Frontal cortex (tissue), 4 donors: Measurements from ENCODE around the gene C14orf119. TPM values are rescaled to one million over a fixed set of nuclear protein-coding genes. Genes with fewer than 3 reads are reported as not detected.

Experiments
- DNase-seq, 2 donors: peaks; one replicate each; pipeline ENCODE4 v3.0.0; 2012; ENCODE audit warnings: low spot score in 2 of 2
- FAIRE-seq: peaks from 2 replicates; lab custom pipeline; 2012; peaks lifted over from hg19 to GRCh38; lab: Jason Lieb, UNC
- total RNA-seq: library from RNA; depleted of rRNA; stranded (reverse); fragments of >200 nt; gene quantifications from one replicate; pipeline ENCODE4 v1.2.3, GENCODE V29; 2014
- donor health status: control.
- donor health status: control.
- donor health status: control.

The C14orf119 gene
- total RNA-seq, 1 donor from 2014 or later, result 22.0 TPM

DNA sequence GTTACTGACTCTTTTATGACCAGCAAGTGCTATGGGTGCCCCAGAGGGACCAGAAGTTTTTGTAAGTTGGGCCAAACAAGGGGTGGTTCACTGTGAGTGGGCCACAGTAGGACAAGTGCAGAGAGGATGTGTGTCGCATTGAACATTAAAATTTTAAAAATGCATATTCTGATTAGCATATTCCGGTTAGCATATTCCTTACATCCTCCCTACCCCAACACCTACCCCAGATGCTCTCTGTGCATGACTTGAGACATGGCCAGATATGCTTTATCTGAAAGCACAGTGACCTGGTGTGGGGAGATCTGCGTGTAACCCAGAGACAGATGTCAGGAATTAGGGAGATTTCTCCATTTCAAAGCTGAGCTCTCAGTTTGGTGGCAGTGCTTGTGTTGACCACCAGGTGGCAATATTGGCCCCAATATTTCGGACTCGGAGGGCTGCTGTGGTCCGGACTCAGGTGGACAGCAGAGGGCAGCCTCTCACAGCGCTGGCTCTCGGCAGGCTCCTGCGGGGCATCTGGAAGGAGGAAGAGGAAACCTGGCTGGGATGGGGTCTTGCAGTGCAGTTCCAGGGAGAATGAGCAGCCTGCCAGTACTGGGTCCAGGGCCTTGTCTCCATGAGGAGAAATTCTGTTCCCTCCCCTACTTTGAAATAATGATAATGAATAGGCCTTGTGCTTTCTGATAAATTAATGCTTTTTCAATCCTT is 25.4 kb downstream of the C14orf119 start:
- DNase-seq, result peak; percentile 87 to 96
- FAIRE-seq, result no peak

DNA sequence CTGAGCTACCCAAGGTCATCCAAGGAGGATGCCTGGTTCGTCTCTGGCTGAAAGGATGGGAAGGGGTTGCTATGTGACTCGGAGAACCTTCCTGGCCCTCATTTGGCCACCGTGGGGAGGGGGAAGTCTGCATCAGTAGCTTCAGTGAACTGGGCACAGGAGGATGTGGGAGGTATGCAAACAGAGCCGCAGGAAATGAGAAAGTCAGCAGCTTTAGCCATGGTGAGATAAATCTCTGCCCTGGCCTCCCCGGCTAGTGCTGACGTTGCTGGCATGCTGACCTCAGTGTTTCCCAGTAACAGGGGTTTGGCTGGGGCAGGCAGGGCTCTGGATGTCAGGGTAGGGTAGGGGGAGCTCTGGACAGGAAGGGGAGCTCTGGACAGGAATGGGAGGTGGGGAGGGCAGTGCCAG is 26.1 kb downstream of the C14orf119 start:
- no peak for DNase-seq
- FAIRE-seq, result no peak

DNA sequence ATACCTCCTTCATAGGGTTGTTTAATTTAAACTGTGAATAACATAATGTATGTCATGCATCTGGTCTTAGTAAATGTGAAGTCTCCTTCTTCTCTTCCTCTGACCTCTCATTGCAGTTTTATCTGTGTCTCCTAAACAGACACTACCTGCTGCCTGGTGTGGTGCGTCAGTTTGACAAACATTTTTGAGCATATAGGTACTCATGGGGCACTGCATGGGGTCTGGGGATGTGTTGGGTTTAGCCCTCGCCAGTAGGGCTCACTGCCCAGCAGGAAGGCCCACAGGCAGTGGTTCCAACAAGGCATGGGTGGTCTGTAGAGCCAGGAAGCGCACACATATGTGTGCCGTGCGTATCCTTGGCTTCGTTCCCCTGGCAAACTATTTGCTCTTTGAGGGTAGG is 26.8 kb downstream of the C14orf119 start:
- DNase-seq, result no peak
- FAIRE-seq, result no peak

DNA sequence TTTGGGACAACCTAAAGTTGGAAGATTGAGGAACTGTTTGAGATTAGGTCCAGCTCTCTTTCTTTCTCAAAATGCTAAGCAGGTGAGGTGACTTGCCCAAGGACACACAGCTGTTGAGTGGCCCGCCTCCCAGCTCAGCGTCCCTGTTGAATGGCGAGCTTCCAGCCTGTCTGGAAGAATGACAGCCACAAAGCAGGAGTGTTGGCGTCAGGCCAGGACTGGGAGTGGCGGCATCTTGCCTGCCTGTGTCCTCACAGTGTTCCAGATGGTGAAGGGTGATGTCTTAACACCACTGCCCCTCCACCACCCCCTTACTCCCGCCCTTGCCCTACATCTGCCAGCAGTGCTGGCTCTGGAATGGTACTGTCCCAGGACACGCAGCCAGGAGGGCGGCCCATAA is 28.1 kb downstream of the C14orf119 start:
- FAIRE-seq, result no peak
- DNase-seq, result no peak

DNA sequence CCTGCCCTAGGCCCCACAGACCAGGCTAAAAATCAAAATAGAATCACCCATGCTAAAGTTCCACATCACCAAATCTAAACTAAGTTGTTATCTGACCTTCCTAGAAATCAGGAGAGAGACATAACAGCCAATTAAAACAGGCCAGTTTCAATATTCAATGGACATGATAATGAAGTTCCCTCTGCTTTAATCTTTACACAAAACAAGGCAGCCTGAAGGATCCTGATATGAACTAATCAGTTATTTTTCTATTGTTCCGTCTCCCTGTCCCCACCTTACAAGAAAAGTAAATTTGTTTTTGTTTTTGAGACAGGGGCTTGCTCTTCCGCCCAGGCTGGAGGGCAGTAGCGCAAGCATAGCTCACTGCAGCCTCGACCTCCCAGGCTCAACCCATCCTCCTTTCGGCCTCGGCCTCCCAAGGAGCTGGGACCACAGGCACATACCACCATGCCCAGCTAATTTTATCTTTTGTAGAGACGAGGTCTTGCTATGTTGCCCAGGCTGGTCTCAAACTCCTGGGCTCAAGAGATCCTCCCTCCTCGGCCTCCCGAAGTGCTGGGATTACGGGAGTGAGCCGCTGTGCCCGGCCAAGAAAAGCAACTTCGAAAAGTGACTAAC is 29.1 kb downstream of the C14orf119 start:
- FAIRE-seq (no peak), DNase-seq (no peak)

DNA sequence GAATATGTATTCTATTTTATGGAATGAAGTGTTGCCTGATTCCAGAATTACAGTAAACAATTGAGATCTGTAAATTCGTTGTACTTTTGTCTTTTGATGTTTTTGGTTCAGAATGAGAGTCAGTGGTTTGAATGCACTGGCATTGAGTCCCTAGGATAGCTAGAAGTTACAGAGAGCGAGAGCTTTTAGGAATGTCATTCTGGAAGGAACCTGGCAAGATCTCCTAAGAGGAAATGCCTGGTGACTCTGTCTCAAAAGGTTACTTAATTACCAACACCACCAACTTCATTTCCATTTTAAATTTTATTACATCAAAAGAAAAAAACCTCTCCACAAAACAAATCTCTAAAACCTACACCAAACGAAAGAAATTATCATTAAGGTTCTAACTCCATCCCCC is 29.7 kb downstream of the C14orf119 start:
- FAIRE-seq (no peak), DNase-seq (no peak)

DNA sequence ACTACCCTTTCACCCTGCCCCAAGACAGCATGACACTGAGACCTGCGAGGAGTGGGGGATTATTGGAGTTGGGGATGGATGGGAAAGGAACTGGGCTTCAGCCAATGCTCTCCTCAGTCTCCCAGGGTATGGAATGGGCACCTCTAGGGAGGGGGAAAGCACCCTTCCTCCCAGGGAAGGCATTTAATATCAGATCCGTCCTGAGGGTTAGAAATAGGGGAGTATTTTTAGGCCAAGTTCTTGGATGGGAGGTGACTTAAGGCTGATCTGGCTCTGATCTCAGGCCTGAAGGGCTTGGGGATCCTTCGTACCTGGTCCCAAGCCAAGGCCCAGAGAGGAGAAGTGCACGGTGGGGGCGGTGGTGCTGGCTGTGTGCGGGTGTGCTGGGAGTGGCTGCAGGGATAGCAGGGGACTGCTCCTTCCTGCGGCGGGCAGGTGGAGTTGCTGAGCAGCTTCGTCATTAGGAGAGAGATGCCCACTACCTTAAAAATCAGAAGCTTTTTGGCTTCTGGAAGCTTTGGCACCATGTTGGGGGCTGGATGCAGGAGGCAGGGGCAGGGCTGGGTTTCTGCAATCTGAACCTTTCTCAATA is 30.7 kb downstream of the C14orf119 start:
- DNase-seq (no peak), FAIRE-seq (no peak)

DNA sequence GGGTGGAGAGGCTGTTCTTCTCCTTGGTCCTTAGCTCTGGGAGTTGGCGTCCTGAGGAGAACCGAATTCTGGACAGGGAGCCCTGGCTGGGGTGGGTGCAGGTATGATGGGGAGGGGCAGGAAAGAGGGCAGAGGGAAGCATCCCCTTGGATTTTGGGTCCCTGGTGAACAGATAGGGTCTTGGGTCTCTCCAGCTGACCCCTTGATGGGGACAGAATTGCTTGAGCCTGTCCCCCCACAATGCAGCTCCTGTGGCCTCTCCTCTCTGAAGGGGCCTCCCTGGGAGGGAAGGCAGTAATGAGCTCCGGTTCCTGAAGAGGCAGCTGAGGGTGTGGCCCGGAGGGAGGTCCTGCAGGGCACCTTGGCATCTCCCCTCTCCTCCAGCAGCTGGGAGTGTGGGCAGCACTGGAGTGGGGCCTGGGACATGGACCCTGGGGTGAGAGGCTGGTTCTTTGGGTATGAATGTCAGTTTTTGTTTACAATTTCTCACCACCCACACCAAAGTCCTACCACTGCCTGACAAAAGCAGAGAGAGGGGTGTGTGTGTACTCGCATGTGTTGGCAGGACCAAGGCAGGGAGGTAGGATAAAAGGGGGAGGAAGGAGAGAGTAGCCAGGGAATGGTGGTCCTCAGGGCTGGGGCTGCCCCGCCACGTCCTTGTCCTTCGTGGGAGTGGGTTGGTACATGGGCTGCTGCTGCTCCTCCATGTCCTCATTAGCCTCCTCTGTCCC is 31.4 kb downstream of the C14orf119 start:
- FAIRE-seq (no peak), DNase-seq (no peak)

DNA sequence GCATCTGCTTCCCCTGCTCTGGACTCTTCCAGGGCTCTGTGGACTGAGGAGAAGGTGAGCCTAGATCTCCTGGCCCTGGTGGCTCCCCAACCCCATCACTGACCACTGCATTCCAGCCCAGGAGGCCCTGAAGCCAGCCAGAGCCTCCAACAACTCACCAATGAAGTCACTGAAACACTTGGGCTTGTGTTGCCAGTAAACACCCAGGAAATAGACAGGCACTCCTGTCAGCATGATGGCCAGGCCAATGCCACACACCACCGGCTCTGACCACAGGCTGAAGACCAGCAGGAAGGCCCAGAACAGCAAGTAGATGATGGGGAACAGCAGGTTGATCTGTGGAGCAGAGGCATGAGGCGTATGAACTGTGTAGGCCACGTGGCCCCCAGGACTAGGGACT is 32.6 kb downstream of the C14orf119 start:
- FAIRE-seq (no peak), DNase-seq (no peak)

DNA sequence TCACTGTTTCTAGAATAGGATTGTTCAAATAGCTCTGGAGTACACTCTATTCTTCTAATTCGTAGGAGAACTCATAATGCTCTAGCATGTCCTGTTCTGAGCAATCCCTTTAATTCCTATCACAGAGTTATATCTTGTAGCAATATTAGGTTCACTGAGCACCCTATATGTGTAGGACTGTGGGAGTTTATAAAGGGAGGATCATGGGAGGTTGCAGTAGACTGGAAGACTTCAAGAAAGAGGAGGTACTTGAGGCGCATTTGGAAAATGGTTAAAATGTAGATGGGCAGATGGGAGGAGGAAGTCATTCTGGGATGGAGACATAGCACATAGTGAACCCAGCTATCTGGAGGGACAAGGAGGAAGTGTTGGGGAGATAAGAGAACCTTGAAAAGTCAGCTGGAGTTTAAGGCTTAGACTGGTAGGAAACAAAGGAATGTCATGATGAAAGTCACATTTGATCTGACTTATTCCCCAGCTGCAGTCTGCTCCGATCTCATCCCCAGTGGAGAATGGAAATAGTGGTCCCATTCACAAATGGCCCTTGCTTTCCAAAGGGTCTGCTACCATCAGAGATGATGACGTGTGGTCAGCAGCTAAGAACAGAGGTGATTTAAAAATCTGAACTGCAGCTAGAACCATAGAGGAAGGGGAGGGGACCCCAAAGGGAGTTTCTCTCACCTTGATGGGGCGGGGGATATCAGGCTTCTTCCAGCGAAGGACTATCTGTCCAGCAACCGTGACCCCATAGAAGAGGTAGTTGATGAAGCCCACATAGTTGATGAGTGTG is 33.9 kb downstream of the C14orf119 start:
- DNase-seq, result no peak
- no peak for FAIRE-seq

DNA sequence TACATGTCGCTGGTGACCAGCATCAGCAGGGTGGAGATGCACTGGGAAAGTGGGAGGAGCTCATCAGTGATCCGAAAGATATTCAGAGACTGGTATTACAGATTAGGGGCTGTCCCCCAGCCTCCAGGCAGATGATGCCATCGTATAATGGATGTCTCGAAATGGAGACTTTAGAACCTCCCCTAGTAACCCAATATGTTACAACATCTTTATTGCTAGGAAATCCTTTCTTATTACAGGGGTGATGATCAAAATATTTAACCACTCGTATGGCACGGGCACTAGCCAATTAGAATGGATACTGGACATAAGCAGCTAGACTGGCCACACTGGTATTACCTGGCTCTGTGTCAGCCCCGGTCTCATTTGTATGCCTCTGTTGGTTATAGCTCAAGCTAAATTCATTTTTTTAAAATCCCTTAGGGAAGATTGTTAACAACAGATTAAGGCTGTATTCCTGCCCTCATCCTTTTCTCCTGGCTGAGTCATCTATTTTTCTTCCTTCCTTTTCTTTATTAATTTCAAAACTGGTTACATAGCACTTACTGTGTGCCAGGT is 34.5 kb downstream of the C14orf119 start:
- FAIRE-seq, result no peak
- DNase-seq, result no peak

DNA sequence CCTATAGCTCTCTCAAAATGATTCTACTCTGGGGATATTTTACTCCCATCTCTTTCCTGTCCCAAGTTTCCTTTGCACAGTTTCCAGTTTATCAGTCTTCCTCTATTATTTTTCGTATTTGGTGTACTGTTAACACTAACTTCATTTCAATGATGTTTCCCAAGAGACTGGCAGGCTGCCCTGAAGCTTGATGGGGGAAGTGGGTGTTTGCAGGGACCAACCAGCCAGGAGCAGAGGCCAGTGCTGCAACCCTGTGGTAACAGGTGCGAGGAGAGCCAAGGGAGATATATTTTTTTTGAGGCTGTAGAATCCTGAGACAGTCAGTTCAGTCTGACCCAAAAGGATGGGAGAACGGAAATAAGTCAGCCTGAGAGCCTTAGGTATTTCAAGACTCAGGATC is 35.6 kb downstream of the C14orf119 start:
- FAIRE-seq (no peak), DNase-seq (no peak)

DNA sequence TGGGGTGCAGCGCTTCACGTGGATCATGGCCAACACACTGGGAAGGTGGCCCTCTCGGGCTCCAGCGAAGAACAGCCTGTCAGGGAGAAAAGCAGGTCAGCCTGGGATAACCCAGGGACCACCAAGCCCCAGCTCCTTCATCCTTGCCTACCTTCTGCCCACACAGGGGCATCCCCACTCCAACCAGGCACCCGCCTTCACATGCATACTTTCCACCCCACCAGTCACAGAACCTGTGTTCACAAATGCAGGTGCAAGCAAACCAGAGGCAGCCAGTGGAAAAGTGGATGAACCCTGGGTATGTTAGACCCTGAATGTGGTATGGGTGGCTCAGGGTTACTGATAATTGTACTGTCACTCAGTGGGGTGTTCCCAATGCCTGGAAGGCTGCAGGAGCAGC is 36.2 kb downstream of the C14orf119 start:
- FAIRE-seq, result no peak

DNA sequence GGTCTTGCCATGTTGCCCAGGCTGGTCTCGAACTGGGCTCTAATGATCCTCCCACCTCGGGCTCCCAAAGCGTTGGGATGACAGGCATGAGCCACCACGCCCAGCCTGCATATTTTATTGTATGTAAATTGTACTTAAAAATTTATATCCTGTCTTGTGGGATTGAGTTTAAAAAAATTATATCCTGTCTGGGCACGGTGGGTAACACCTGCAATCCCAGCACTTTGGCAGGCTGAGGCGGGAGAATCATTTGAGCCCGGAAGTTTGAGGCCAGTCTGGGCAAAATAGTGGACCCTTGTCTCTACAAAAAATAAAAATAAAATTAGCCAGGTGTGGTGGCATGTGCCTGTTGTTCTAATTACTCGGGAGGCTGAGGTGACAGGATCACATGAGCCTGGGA is 37.7 kb downstream of the C14orf119 start:
- FAIRE-seq (no peak), DNase-seq (no peak)

More for the DNA sequence above, 36.2 kb downstream of the C14orf119 start:
- no peak for DNase-seq

DNA sequence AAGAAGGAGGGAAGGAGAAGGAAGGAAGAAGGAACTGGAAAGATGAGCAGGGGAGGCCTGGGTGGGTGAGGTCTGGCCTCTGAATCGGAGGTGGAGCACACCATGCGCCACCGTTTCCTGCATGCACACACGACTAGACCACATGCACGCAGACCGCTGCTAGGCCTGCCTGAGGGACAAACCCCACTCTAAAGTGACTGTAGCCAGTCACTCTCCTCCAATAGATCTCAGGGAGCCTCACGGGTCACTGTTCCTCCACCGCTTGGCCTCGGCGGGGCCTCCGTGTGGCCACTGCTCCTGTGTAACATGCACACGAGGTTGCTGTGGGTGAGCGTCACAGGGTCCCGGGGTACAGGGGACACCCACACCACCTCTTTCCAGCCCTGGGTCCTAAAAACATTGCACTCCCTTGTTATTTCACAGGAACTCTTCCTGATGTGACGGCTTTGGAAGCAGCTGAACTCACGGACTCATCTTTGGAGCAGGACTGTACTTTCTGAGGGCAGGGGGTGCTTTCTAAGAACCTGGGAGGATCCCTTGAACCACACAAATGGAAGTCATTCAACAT is 41.3 kb downstream of the C14orf119 start:
- no peak for DNase-seq
- FAIRE-seq, result no peak

DNA sequence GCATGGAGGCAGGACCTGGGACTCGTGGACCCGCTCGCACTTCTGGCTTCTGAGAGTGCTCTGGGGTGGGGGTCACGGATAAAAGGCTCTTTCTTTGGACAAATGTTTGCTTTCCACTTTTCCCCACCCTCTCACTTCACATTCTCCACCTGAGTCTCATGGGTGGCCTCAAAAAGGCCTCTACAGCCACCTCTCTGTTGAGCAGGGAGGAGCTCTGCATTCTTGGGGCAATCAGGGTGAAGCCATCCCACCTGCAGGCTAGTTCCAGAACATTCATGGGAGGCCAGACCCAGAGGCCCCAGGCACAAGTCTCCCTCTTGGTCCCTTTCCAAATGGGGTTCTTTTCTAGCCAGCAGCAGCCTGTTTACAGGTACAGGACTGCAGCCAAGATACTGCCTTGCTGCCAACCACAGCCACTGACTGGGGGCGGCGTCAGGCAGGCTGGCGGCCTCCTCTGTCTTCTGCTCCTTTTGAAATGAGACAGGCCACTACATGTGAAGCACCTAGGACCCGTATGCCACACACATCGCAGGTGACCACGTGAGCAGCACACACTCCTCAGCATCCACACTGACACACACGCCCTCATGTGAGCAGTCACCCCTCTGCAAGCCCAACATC is 42.0 kb downstream of the C14orf119 start:
- DNase-seq, result no peak
- no peak for FAIRE-seq

DNA sequence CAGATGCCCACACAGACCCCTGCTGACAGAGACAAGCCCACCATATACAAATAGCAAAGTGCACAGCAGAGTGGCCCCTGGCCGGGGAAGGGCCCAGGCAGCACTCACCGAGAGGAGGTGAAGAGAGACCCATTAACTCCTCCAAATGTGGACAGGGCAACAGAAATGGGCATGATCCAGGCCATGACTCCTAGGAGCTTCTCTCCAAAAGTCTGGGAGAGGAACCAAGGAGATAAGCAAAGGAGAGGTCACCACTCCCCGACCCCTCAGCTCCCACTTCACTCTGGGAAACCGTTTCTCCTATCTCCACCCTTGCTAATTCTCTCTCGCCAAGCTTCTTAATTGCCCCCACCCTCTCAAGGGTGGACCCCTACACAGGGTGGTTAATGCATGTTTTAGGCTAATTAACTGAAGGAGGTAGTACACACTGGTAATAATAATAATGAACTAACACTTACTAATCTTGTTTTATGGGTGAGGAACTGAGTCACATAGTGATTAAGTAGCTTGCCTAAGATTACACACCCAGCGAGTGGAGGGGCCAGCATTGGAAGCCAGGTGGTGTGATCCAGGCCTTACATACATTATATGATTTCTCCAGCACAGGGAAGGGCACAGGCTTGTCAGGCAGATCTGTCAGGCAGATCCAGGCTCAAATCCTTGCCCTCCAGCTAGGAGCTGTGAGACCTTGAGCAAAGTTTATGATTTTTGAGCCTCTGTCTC is 42.7 kb downstream of the C14orf119 start:
- DNase-seq, result no peak
- no peak for FAIRE-seq

DNA sequence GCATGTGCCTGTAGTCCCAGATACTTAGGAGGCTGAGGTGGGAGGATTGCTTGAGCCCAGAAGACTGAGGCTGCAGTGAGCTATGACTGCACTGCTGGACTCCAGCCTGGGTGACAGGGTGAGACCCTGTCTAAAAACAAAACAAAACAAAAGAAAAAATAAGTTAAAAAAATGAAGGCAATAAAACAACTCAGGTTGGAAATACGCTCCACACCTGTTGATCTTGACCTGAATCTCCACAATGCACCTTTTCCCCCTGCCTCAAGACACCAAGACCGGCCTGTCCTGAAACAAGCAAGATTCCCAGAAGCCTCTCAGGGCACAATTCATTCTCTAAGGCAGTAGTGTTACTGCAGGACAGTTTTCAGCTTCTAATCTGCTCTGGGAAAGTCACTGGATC is 44.6 kb downstream of the C14orf119 start:
- no peak for FAIRE-seq
- no peak for DNase-seq
